ENCODE measurements around the gene KRTAP5-9.
"Not testable (repeated sequence)": the region's sequence is repeated elsewhere in the genome, so short reads cannot be mapped to it uniquely, and the experiment has no call there.

Gene KRTAP5-9

GRCh38 chr11:71534711-71535608 lies 13.3 kb upstream of the KRTAP5-9 start:
- DNase-seq: not testable (repeated sequence)

- no peak for DNase-seq
Measured at GRCh38 chr11:71535825-71536224, 12.4 kb upstream of the KRTAP5-9 start.

- no peak for DNase-seq
Measured at GRCh38 chr11:71537537-71537936, 10.7 kb upstream of the KRTAP5-9 start.

- DNase-seq: not testable (repeated sequence)
Measured at GRCh38 chr11:71537977-71538665, 10.1 kb upstream of the KRTAP5-9 start, which contains the start of gene KRTAP5-8. Gene KRTAP5-8 (plus strand): TSS chr11:71538025. CDS start chr11:71538056, 31 bp downstream.

GRCh38 chr11:71538666-71538990 lies 9.6 kb upstream of the KRTAP5-9 start:
- DNase-seq: no peak

GRCh38 chr11:71539017-71539416 lies 9.2 kb upstream of the KRTAP5-9 start:
- DNase-seq: no peak

GRCh38 chr11:71539971-71540370 lies 8.2 kb upstream of the KRTAP5-9 start:
- DNase-seq: not testable (repeated sequence)

GRCh38 chr11:71540521-71541304 lies 7.5 kb upstream of the KRTAP5-9 start:
- DNase-seq: not testable (repeated sequence)

GRCh38 chr11:71542382-71542781 lies 5.8 kb upstream of the KRTAP5-9 start:
- no peak for DNase-seq

GRCh38 chr11:71542879-71543777 lies 5.1 kb upstream of the KRTAP5-9 start:
- DNase-seq: no peak

- DNase-seq: no peak
Measured at GRCh38 chr11:71543866-71544265, 4.4 kb upstream of the KRTAP5-9 start.

- DNase-seq: no peak
Measured at GRCh38 chr11:71544525-71545214, 3.5 kb upstream of the KRTAP5-9 start.

- DNase-seq: no peak
Measured at GRCh38 chr11:71545405-71545966, 2.7 kb upstream of the KRTAP5-9 start.

GRCh38 chr11:71548716-71549151 lies 514 bp downstream of the KRTAP5-9 start:
- DNase-seq: no peak

- DNase-seq: no peak
Measured at GRCh38 chr11:71551711-71552110, 3.5 kb downstream of the KRTAP5-9 start.

- DNase-seq: no peak
Measured at GRCh38 chr11:71554996-71555395, 6.8 kb downstream of the KRTAP5-9 start.

GRCh38 chr11:71555508-71555907 lies 7.3 kb downstream of the KRTAP5-9 start:
- no peak for DNase-seq

GRCh38 chr11:71556018-71556417 lies 7.8 kb downstream of the KRTAP5-9 start:
- no peak for DNase-seq

- no peak for DNase-seq
Measured at GRCh38 chr11:71557257-71557656, 9.0 kb downstream of the KRTAP5-9 start.

GRCh38 chr11:71558996-71559395 lies 10.8 kb downstream of the KRTAP5-9 start:
- DNase-seq: no peak

GRCh38 chr11:71562120-71562519 lies 13.9 kb downstream of the KRTAP5-9 start:
- no peak for DNase-seq
